GM21825 (cell line): Measurements from ENCODE around the gene VAX1.
"Not testable (repeated sequence)": the region's sequence is repeated elsewhere in the genome, so short reads cannot be mapped to it uniquely, and the experiment has no call there.

Experiments
- ATAC-seq: cut with Tn5 transposase; IDR thresholded peaks from one replicate; pipeline ENCODE4 v1.9.1; 2021; ENCODE audit warnings: mild to moderate bottlenecking, moderate library complexity; ENCODE audit not compliant: unreplicated experiment

The VAX1 gene

GRCh38 chr10:117136391-117136975, 1.6 kb downstream of the VAX1 start:
- ATAC-seq: no peak

GRCh38 chr10:117135480-117136140, 2.5 kb downstream of the VAX1 start:
- no peak for ATAC-seq

- no peak for ATAC-seq
These were observed 3.1 kb downstream of the VAX1 start for GRCh38 chr10:117135026-117135372.

GRCh38 chr10:117134306-117135025, 3.6 kb downstream of the VAX1 start:
- ATAC-seq: no peak

- ATAC-seq: no peak
These were observed 4.1 kb downstream of the VAX1 start for GRCh38 chr10:117134056-117134305.

GRCh38 chr10:117133273-117134055, 4.6 kb downstream of the VAX1 start:
- no peak for ATAC-seq

GRCh38 chr10:117132751-117133231, 5.3 kb downstream of the VAX1 start:
- ATAC-seq: no peak

- no peak for ATAC-seq
These were observed 6.4 kb downstream of the VAX1 start for GRCh38 chr10:117131376-117132327.

- ATAC-seq: no peak
These were observed 7.2 kb downstream of the VAX1 start for GRCh38 chr10:117130862-117131375.

- no peak for ATAC-seq
These were observed 7.7 kb downstream of the VAX1 start for GRCh38 chr10:117130346-117130745.

- not testable (repeated sequence) for ATAC-seq
These were observed 11.4 kb downstream of the VAX1 start for GRCh38 chr10:117126645-117127044.

GRCh38 chr10:117126034-117126433, 12.0 kb downstream of the VAX1 start:
- no peak for ATAC-seq

GRCh38 chr10:117112220-117112619, 25.9 kb downstream of the VAX1 start:
- ATAC-seq: no peak

- no peak for ATAC-seq
These were observed 30.8 kb downstream of the VAX1 start for GRCh38 chr10:117107238-117107637.

GRCh38 chr10:117096599-117097201, 41.4 kb downstream of the VAX1 start:
- no peak for ATAC-seq

- no peak for ATAC-seq
These were observed 43.2 kb downstream of the VAX1 start for GRCh38 chr10:117094856-117095255.

- no peak for ATAC-seq
These were observed 45.7 kb downstream of the VAX1 start for GRCh38 chr10:117092386-117092785.

- ATAC-seq: no peak
These were observed 47.2 kb downstream of the VAX1 start for GRCh38 chr10:117090834-117091233.

GRCh38 chr10:117087521-117087920, 50.5 kb downstream of the VAX1 start:
- ATAC-seq: no peak

- no peak for ATAC-seq
These were observed 51.5 kb downstream of the VAX1 start for GRCh38 chr10:117086546-117086945.
